ENCODE results near the gene NDFIP1. TPM values are rescaled to one million over a fixed set of nuclear protein-coding genes. Genes with fewer than 3 reads are reported as not detected.

NDFIP1 gene
- total and polyA plus RNA-seq, 2 of the 8 experiments (the other 6 are each of a cell fraction or from before 2014, with no cell fraction given) = 8.8 to 27.1 TPM

- Histone ChIP-seq H3K79me2 (ENCODE audit: control insufficient read depth in 1 of 2, insufficient read depth in 2 of 2, low read length in 2 of 2) (no peaks in the 10 kb centered on the region), H4K5ac (ENCODE audit: insufficient read length, low read depth, low read length) (no peak overlapping the region), H3K4me1 (replicated peaks in 1 of 4; ENCODE audit: control insufficient read depth in 3 of 4, insufficient read depth in 4 of 4, low read length in 3 of 4) (no peaks in the 10 kb centered on the region), H3K27ac (ENCODE audit: low read depth, low read length) (no peak overlapping the region), H3K18ac (ENCODE audit: extremely low read depth, low read length) (no peak overlapping the region), H3K36me3 (ENCODE audit: control insufficient read depth in 2 of 4, insufficient read depth in 4 of 4, low read length in 3 of 4) (no peaks in the 10 kb centered on the region), H2AK5ac (ENCODE audit: low read depth, low read length) (no peak overlapping the region), H2BK5ac (ENCODE audit: low read depth, low read length) (no peak overlapping the region), H3K23ac (ENCODE audit: insufficient read length) (no peak overlapping the region), H2BK12ac (ENCODE audit: low read depth, low read length) (no peak overlapping the region), H3K4me3 (ENCODE audit: extremely low read depth in 1 of 4, insufficient read depth in 2 of 4, low read depth in 3 of 4, low read length in 4 of 4) (no peak overlapping the region), H4K91ac (replicated peaks; ENCODE audit: insufficient read length, low read length) (no peak overlapping the region), H3K9ac (replicated peaks in 1 of 4; ENCODE audit: extremely low read depth in 1 of 4, low read depth in 3 of 4, low read length in 3 of 4) (no peak overlapping the region), H3K14ac (ENCODE audit: insufficient read length) (no peak overlapping the region), H3K4ac (replicated peaks; ENCODE audit: insufficient read length, low read depth, low read length) (no peak overlapping the region), H2BK15ac (ENCODE audit: low read length) (no peak overlapping the region), H4K8ac (ENCODE audit: extremely low read depth, insufficient read depth, low read length) (no peak overlapping the region), H3K4me2 (ENCODE audit: insufficient read depth in 1 of 2, low read depth in 2 of 2, low read length in 2 of 2) (no peak overlapping the region), H2AFZ (ENCODE audit: low read length) (no peak overlapping the region), H3K23me2 (ENCODE audit: low read depth, low read length) (no peaks in the 10 kb centered on the region), H3K79me1 (ENCODE audit: low read depth, low read length) (no peaks in the 10 kb centered on the region), H3K56ac (replicated peaks; ENCODE audit: insufficient read length, low read depth, low read length) (no peak overlapping the region), H2BK120ac (replicated peaks; ENCODE audit: low read depth, low read length) (no peak overlapping the region), H3K27me3 (replicated peaks in 1 of 4; ENCODE audit: control insufficient read depth in 3 of 4, extremely low read depth in 1 of 4, insufficient read depth in 3 of 4, low read length in 3 of 4) (0 out of 7 replicates have a peak, but pooled peaks cover 0 to 2% (median 0%) of the 10 kb centered on the region in 4 experiments), H2BK20ac (ENCODE audit: low read length) (no peak overlapping the region), H3K9me3 (ENCODE audit: insufficient read depth in 2 of 2, low read depth in 1 of 2, low read length in 1 of 2) (no peaks in the 10 kb centered on the region), H4K20me1 (replicated peaks in 1 of 2; ENCODE audit: control insufficient read depth in 1 of 2, insufficient read depth in 2 of 2, low read length in 2 of 2) (no peaks in the 10 kb centered on the region)
- FAIRE-seq (no peak), DNase-seq (ENCODE audit: low read depth in 1 of 2, low spot score in 2 of 2) (no peak)
- CTCF ChIA-PET (ENCODE audit: partially characterized antibody) = interaction anchor here (0.5 to 1.6 kb wide), 4 partner anchors 10 to 96 kb away, joined by 3 to 5 read pairs (median 4); no protein-coding TSS in a partner anchor
- POLR2A ChIA-PET (ENCODE audit: partially characterized antibody) = no interaction called here
- TF ChIP-seq CTCF (IDR thresholded peaks at IDR 0.05; ENCODE audit: control extremely low read depth in 1 of 3, insufficient read depth in 1 of 3, low read depth in 1 of 3, low read length in 3 of 3) = no peak
- TF ChIP-seq GABPA (IDR thresholded peaks at IDR 0.05; ENCODE audit: borderline replicate concordance, insufficient read depth, low read length) = no peak
- TF ChIP-seq BCL11A (IDR thresholded peaks at IDR 0.05; ENCODE audit: low read depth in 2 of 2, low read length in 2 of 2) = no peak
- TF ChIP-seq CHD2 (IDR thresholded peaks at IDR 0.05; ENCODE audit: low read length) = no peak
- TF ChIP-seq YY1 (IDR thresholded peaks at IDR 0.05; ENCODE audit: low read depth, low read length) = no peak
- TF ChIP-seq RXRA (IDR thresholded peaks at IDR 0.05; ENCODE audit: insufficient read depth, low read depth, low read length) = no peak
- TF ChIP-seq TAF7 (optimal IDR thresholded peaks at IDR 0.05; ENCODE audit: borderline replicate concordance, low read depth, low read length) = no peak
- no peak for TF ChIP-seq POLR2A (IDR thresholded peaks at IDR 0.05; ENCODE audit: control extremely low read depth in 1 of 2, low read depth in 2 of 2, low read length in 2 of 2)
- TF ChIP-seq SIX5 (IDR thresholded peaks at IDR 0.05; ENCODE audit: low read depth, low read length) = no peak
- TF ChIP-seq USF2 (IDR thresholded peaks at IDR 0.05; ENCODE audit: low read length) = no peak
- no peak for TF ChIP-seq CBX5 (IDR thresholded peaks at IDR 0.05; ENCODE audit: low read depth, low read length)
Measured at GRCh38 chr5:142086229-142086628, 22.4 kb upstream of the NDFIP1 start.
